ENCODE measurements around the gene SLC34A1. TPM values are rescaled to one million over a fixed set of nuclear protein-coding genes. Genes with fewer than 3 reads are reported as not detected.
"Not testable (repeated sequence)": the region's sequence is repeated elsewhere in the genome, so short reads cannot be mapped to it uniquely, and the experiment has no call there.

The SLC34A1 gene
- total and polyA plus RNA-seq, 4 donors, result not detected

DNA sequence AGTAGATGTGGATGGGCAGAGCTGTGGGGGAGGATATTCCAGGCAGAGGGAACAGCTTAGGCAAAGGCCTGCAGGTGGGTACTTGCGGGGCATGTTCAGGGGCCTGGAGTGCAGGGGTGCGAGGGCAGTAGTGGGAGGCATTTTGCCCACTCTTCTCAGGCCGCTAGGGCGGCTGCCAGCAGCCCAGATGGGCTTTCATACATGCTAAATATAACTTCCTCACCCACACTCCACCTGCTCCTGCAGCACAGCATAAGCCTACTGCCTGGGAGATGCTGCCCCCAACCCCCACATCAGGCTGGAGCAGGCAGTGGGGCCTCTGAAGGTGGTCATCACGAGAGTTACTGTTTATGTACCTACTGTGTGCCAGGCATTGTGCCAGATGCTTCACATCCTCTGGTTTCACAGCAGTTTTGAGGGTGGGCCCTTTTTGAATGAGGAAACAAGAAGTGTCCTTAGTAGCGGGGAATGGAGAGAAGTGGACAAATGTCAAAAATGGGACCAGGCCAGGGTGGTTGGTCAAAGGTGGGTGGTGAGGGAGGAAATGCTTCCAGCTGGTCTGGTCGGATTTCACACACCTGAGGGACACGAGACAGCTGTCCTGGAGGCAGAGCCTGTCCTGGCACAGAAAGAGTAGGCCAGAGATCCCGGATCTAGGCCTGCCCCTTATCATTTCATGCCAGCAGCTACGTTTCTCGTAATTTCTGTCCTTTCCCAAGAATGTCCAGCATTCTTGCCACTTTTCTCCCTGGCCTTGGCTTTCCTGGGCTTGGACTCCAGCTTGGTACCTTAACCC is 14.4 kb upstream of the SLC34A1 start:
- no peaks in the 10 kb centered on the region for H3K9me3 ChIP-seq (ENCODE audit: control insufficient read depth, low read length)
- 39 to 49% methylated on average over 11 of the region's 11 CpGs for WGBS, 2 donors
- H3K27me3 ChIP-seq (ENCODE audit: control insufficient read depth in 1 of 2, insufficient read depth in 2 of 2, low read length in 1 of 2), result no peaks in the 10 kb centered on the region
- no peaks in the 10 kb centered on the region for H3K36me3 ChIP-seq (ENCODE audit: control insufficient read depth in 1 of 2, insufficient read depth in 2 of 2, low read length in 1 of 2)
- no peak overlapping the region for H3K4me3 ChIP-seq (ENCODE audit: low read length in 2 of 2)
- H3K4me1 ChIP-seq (ENCODE audit: control insufficient read depth in 1 of 2, insufficient read depth in 2 of 2, low read length in 2 of 2), result no peaks in the 10 kb centered on the region
- no peak overlapping the region for H3K27ac ChIP-seq (ENCODE audit: low read depth in 1 of 2, low read length in 2 of 2)
- no peak for DNase-seq
- ATAC-seq (ENCODE audit: low FRiP score), result no peak
- intact Hi-C loops (cut with DNase I), result loop anchor here in 1 of 2 donors (5.0 kb wide), 1 partner anchor 58 kb away; the partner anchor contains the start of gene MXD3

DNA sequence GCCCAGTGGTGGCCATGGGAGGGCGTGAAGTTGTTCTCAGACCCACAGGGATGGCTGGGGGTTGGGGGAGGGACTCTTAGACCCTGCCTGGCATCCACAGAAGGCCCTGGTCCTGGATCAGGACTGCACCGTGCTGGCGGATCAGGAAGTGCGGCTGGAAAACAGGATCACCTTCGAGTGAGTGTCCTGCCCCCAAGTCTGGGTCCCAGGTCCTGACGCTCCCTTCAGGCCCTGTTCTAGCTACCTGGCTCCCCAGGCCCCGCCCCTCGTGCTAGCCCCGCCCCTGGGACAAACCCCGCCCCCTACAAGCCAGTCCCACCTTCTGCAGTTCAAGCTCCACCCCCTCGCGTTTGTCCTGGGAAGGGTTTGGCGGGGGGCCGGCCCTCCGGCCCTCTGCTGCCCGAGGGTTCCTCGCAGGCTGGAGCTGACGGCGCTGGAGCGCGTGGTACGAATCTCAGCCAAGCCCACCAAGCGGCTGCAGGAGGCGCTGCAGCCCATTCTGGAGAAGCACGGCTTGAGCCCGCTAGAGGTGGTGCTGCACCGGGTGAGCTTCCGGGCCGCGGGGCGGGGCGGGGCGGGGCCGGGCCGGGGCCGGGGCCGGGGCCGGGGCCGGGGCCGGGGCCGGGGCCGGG is 13.6 kb upstream of the SLC34A1 start:
- Histone ChIP-seq H3K27me3 (ENCODE audit: control insufficient read depth in 1 of 2, insufficient read depth in 2 of 2, low read length in 1 of 2) (no peaks in the 10 kb centered on the region), H3K9me3 (ENCODE audit: control insufficient read depth, low read length) (no peaks in the 10 kb centered on the region), H3K27ac (ENCODE audit: low read depth in 1 of 2, low read length in 2 of 2) (no peak overlapping the region), H3K36me3 (ENCODE audit: control insufficient read depth in 1 of 2, insufficient read depth in 2 of 2, low read length in 1 of 2) (no peaks in the 10 kb centered on the region), H3K4me3 (ENCODE audit: low read length in 2 of 2) (peak overlapping the region in 1 of 2 donors; percentile 9), H3K4me1 (ENCODE audit: control insufficient read depth in 1 of 2, insufficient read depth in 2 of 2, low read length in 2 of 2) (no peaks in the 10 kb centered on the region)
- intact Hi-C loops (cut with DNase I), result no loop called here
- ATAC-seq (ENCODE audit: low FRiP score) (peak; percentile 69), DNase-seq (peak; percentile 85 to 90)
- 12 to 16% methylated on average over 24 to 42 of the region's 42 CpGs for WGBS, 2 donors

DNA sequence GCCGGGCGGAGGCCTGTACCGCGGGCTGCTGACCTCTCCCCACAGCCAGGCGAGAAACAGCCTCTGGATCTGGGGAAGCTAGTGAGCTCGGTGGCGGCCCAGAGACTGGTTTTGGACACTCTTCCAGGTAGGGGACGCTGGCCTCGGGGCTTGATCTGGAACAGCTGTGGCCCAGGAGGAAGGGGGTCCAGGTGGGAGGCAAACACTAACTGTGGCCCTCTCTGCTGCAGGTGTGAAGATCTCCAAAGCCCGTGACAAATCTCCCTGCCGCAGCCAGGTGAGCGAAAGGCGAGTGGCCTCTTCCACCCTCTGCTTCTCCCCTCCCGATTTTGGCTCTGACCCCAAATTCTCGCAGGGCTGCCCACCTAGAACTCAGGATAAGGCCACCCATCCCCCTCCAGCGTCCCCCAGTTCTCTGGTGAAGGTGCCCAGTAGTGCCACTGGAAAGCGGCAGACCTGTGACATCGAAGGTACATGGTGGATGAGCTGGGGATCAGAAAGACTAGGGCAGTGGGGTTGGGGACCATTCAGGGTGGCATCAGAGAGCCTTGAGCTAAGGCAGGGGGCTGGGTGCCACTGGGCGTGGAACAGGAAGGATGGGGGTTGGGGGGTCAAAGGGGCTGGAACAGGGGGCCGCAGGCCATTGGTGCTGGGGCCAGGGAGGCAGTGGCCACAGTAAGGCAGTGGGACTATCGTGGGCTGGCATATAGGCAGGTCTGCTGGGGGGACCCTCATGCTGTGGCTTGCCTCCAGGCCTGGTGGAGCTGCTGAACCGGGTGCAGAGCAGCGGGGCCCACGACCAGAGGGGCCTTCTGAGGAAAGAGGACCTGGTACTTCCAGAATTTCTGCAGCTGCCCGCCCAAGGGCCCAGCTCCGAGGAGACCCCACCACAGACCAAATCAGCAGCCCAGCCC is 12.9 kb upstream of the SLC34A1 start:
- H3K36me3 ChIP-seq (ENCODE audit: control insufficient read depth in 1 of 2, insufficient read depth in 2 of 2, low read length in 1 of 2), result no peaks in the 10 kb centered on the region
- peak overlapping the region in 1 of 2 donors; percentile 9 for H3K4me3 ChIP-seq (ENCODE audit: low read length in 2 of 2)
- DNase-seq (no peak), ATAC-seq (ENCODE audit: low FRiP score) (no peak)
- no peaks in the 10 kb centered on the region for H3K4me1 ChIP-seq (ENCODE audit: control insufficient read depth in 1 of 2, insufficient read depth in 2 of 2, low read length in 2 of 2)
- no peaks in the 10 kb centered on the region for H3K27me3 ChIP-seq (ENCODE audit: control insufficient read depth in 1 of 2, insufficient read depth in 2 of 2, low read length in 1 of 2)
- H3K27ac ChIP-seq (ENCODE audit: low read depth in 1 of 2, low read length in 2 of 2), result no peak overlapping the region
- H3K9me3 ChIP-seq (ENCODE audit: control insufficient read depth, low read length), result no peaks in the 10 kb centered on the region
- intact Hi-C loops (cut with DNase I), result no loop called here
- WGBS, 2 donors, result 60 to 64% methylated on average over 22 to 26 of the region's 26 CpGs

DNA sequence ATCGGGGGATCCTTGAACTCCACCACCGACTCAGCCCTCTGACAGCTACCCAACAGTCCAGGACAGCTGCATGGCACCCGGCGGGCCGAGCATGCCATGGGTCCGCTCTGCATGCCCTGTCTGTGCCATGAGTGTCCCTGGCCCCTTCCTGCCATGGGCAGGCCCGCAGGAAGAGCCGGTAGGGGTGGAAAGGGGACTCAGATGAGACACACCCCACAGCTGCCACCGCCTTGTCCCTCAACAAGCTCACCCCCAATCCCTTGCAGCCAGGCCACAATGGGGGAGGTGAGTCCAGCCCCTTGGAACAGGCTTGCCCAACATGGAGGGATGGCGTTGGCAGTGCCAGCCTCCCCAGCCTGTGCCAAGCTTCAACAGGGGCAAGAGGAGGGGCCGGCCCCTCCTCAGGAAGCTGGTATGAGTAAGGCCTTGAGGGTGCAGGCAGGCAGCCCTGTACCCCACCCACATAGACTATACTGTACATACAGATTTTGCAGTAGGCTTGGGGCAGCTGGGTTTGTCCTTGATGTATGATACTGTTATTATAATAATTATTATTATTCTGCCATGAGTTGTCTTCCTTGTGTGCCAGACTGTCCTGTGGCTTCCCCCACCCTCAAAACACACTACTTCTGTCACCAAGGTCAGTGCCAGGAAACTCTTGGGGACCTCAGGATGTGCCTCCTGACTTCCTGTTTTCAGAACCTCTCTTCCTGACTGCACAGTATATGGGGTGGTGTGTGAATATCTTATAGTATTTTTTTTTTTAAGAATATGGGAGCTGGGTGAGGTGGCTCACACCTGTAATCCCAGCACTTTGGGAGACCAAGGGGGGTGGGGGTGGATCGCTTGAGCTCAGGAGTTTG is 12.0 kb upstream of the SLC34A1 start:
- Histone ChIP-seq H3K9me3 (ENCODE audit: control insufficient read depth, low read length) (no peaks in the 10 kb centered on the region), H3K36me3 (ENCODE audit: control insufficient read depth in 1 of 2, insufficient read depth in 2 of 2, low read length in 1 of 2) (no peaks in the 10 kb centered on the region), H3K27me3 (ENCODE audit: control insufficient read depth in 1 of 2, insufficient read depth in 2 of 2, low read length in 1 of 2) (no peaks in the 10 kb centered on the region), H3K4me3 (ENCODE audit: low read length in 2 of 2) (no peak overlapping the region), H3K4me1 (ENCODE audit: control insufficient read depth in 1 of 2, insufficient read depth in 2 of 2, low read length in 2 of 2) (no peaks in the 10 kb centered on the region), H3K27ac (ENCODE audit: low read depth in 1 of 2, low read length in 2 of 2) (no peak overlapping the region)
- ATAC-seq (ENCODE audit: low FRiP score), result no peak
- intact Hi-C loops (cut with DNase I), result no loop called here
- WGBS, 2 donors, result 93 to 94% methylated on average over 12 of the region's 12 CpGs
- DNase-seq, result no peak

DNA sequence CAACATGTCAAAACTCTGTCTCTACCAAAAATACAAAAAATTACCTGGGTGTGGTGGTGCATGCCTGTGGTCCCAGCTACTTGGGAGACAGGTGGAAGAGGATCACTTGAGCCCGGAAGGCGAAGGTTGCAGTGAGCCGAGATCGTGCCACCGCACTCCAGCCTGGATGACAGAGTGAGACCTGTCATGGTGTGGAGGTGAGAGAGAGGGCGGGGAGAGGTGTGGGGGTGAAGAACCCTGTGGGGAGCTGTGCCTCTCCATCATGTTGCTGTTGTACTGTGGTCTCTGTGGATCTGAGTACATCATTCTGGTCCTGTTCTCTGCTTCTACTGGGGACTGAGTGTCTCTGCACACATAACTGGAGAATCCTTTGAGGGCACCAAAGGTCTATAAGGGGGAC is 11.3 kb upstream of the SLC34A1 start:
- no peaks in the 10 kb centered on the region for H3K36me3 ChIP-seq (ENCODE audit: control insufficient read depth in 1 of 2, insufficient read depth in 2 of 2, low read length in 1 of 2)
- DNase-seq (no peak), ATAC-seq (ENCODE audit: low FRiP score) (no peak)
- H3K27ac ChIP-seq (ENCODE audit: low read depth in 1 of 2, low read length in 2 of 2), result no peak overlapping the region
- no peaks in the 10 kb centered on the region for H3K4me1 ChIP-seq (ENCODE audit: control insufficient read depth in 1 of 2, insufficient read depth in 2 of 2, low read length in 2 of 2)
- intact Hi-C loops (cut with DNase I), result no loop called here
- no peaks in the 10 kb centered on the region for H3K9me3 ChIP-seq (ENCODE audit: control insufficient read depth, low read length)
- no peak overlapping the region for H3K4me3 ChIP-seq (ENCODE audit: low read length in 2 of 2)
- H3K27me3 ChIP-seq (ENCODE audit: control insufficient read depth in 1 of 2, insufficient read depth in 2 of 2, low read length in 1 of 2), result no peaks in the 10 kb centered on the region
- 90 to 97% methylated on average over 6 of the region's 6 CpGs for WGBS, 2 donors

DNA sequence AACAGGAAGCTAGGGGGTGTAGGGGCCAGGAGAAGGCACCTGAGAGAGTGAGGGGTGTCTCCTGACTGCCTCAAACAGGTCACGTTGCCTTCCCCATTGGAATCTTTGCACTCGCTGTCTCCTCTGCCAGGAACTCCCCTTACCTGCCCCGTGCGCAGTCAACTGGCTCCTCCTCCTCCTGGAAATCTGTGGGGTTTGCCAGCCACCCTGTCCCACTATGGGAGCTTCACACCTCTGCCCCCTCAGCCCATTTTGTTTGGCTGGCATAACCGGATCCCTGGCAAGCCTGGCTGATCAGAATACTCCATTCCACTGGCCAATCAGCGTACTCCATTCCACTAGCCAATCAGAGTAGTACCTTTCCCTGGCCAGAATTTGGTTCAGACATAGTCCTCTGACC is 10.4 kb upstream of the SLC34A1 start:
- WGBS, 2 donors, result 54 to 55% methylated on average over 6 of the region's 6 CpGs
- H3K27me3 ChIP-seq (ENCODE audit: control insufficient read depth in 1 of 2, insufficient read depth in 2 of 2, low read length in 1 of 2), result no peaks in the 10 kb centered on the region
- intact Hi-C loops (cut with DNase I), result no loop called here
- no peak overlapping the region for H3K27ac ChIP-seq (ENCODE audit: low read depth in 1 of 2, low read length in 2 of 2)
- H3K4me3 ChIP-seq (ENCODE audit: low read length in 2 of 2), result no peak overlapping the region
- H3K9me3 ChIP-seq (ENCODE audit: control insufficient read depth, low read length), result no peaks in the 10 kb centered on the region
- H3K4me1 ChIP-seq (ENCODE audit: control insufficient read depth in 1 of 2, insufficient read depth in 2 of 2, low read length in 2 of 2), result no peaks in the 10 kb centered on the region
- DNase-seq (no peak), ATAC-seq (ENCODE audit: low FRiP score) (no peak)
- H3K36me3 ChIP-seq (ENCODE audit: control insufficient read depth in 1 of 2, insufficient read depth in 2 of 2, low read length in 1 of 2), result no peaks in the 10 kb centered on the region

DNA sequence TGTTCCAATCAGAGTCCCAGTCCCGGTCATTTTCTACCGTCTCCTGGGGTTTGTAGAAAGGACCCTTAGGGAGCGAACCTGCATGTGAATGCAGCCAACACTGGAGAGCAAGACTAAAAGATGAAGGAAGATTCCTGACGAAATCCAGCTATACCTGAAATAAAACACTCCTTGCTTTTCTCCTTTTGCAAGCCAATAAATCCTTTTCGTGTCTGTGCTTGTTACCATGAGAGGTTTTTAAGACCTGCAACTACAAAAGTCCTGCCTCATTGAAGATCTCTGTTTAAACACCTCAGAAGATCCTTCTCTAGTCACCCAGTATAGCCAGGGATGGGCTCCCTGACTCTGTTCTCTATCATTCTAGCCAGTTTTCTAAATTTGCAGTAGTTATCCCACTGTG is 10.0 kb upstream of the SLC34A1 start:
- H3K27ac ChIP-seq (ENCODE audit: low read depth in 1 of 2, low read length in 2 of 2), result no peak overlapping the region
- 68 to 69% methylated on average over 5 of the region's 5 CpGs for WGBS, 2 donors
- ATAC-seq (ENCODE audit: low FRiP score) (no peak), DNase-seq (no peak)
- intact Hi-C loops (cut with DNase I), result no loop called here
- no peaks in the 10 kb centered on the region for H3K9me3 ChIP-seq (ENCODE audit: control insufficient read depth, low read length)
- no peaks in the 10 kb centered on the region for H3K36me3 ChIP-seq (ENCODE audit: control insufficient read depth in 1 of 2, insufficient read depth in 2 of 2, low read length in 1 of 2)
- H3K4me3 ChIP-seq (ENCODE audit: low read length in 2 of 2), result no peak overlapping the region
- no peaks in the 10 kb centered on the region for H3K27me3 ChIP-seq (ENCODE audit: control insufficient read depth in 1 of 2, insufficient read depth in 2 of 2, low read length in 1 of 2)
- H3K4me1 ChIP-seq (ENCODE audit: control insufficient read depth in 1 of 2, insufficient read depth in 2 of 2, low read length in 2 of 2), result no peaks in the 10 kb centered on the region

DNA sequence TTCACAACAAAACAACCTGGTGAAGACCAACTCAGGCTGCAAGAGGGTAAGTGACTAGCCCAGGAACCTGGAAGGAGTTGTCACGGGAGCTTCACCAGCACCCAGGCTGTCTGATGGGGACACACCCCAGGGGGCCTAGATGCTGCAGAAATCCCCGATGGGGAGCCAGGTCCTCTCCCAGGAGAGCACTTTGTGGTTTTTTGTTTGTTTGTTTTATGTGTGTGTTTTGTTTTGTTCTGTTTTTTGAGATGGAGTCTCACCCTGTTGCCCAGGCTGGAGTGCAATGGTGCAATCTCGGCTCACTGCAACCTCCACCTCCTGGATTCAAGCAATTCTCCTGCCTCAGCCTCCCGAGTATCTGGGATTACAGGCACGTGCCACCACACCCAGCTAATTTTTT is 8.7 kb upstream of the SLC34A1 start:
- H3K36me3 ChIP-seq (ENCODE audit: control insufficient read depth in 1 of 2, insufficient read depth in 2 of 2, low read length in 1 of 2); H3K4me3 ChIP-seq (ENCODE audit: low read length in 2 of 2); intact Hi-C loops (cut with DNase I); H3K4me1 ChIP-seq (ENCODE audit: control insufficient read depth in 1 of 2, insufficient read depth in 2 of 2, low read length in 2 of 2); H3K27ac ChIP-seq (ENCODE audit: low read depth in 1 of 2, low read length in 2 of 2); H3K27me3 ChIP-seq (ENCODE audit: control insufficient read depth in 1 of 2, insufficient read depth in 2 of 2, low read length in 1 of 2); DNase-seq; H3K9me3 ChIP-seq (ENCODE audit: control insufficient read depth, low read length); ATAC-seq (ENCODE audit: low FRiP score): not testable (repeated sequence)
- 87 to 92% methylated on average over 5 of the region's 5 CpGs for WGBS, 2 donors
